ENCODE data around the gene ILF2.

DNA sequence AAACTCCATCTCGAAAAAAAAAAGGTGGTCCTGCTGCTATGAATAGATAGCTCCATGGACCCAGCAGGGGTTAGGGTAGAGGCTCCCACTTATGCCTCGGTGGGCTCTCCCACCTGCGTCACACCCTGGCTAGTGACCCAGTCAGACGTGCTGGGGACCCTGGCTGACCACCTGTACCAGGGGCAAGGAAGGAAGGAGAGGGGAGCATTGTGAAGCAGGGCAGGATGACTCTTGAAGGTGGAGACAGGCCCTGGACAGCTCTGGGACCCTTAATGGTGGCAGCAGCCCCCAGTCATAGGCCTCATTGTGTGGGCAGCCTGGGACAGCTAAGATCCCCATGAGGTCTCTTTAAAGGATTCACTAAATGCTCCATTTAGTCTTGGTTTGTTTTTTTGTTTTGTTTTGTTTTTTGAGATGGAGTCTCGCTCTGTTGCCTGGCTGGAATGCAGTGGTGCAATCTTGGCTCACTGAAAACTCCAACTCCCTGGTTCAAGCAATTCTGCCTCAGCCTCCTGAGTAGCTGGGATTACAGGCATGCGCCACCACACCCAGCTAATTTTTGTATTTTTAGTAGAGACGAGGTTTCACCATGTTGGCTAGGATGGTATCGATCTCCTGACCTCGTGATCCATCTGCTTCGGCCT lies 22.7 kb downstream of the ILF2 start:
- TF ChIP-seq EZH2 (IDR thresholded peaks at IDR 0.05; ENCODE audit: insufficient read depth, poor library complexity, severe bottlenecking) (no peak), EZH2phosphoT487 (IDR thresholded peaks at IDR 0.05; ENCODE audit: insufficient read depth, low read depth) (no peak)

Data from GM23248 (cell line).